NCI-H1417 (cell line): ENCODE measurements around the gene RANBP10.

ENCODE experiments used
- DNase-seq, 3 experiments: peaks; one replicate each; lab custom pipeline; 2025; lab: John Stamatoyannopoulos, UW

RANBP10 gene

GRCh38 chr16:67825906-67826305 lies 19.5 kb upstream of the RANBP10 start:
- DNase-seq, result no peak

DNA sequence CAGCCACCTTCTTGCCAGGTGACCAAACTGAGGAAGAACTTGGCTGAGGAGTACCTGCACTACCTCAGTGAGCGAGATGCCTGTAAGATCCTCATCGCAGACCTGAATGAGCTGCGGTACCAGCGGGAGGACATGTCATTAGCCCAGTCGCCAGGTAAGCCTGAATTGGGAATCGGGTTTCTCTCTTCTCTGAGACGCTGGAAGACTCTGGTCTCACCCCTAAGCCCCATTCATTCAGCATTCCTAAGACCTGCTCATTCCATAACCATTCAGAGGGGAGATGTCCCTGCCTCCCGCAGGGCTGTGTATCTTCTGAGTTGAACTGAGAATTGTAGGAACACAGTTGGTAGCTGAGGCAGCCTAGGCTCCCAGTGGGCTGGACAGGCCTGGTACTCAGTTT lies 18.8 kb upstream of the RANBP10 start:
- no peak for DNase-seq

DNA sequence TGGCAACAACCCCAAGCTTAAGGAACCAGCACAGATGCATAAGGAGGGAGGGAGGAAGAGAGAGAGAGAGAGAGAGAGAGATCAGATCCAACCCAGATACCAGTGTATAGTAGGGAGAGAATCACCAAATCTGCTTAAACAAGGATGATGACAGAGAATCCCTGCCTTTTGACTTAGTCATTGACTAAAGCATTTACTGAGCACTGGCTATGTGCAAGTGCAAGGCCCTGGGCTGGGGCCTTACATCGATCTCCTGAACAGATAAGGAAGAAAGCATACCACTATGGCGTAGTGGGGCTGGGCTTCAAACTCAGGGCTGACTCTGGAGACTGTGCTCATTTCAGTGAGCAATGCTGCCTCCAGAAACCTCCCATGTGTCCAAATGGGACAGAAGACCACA lies 16.2 kb upstream of the RANBP10 start:
- DNase-seq, result no peak

GRCh38 chr16:67820608-67821259 lies 14.4 kb upstream of the RANBP10 start:
- DNase-seq, result no peak

GRCh38 chr16:67814567-67814966 lies 8.2 kb upstream of the RANBP10 start:
- no peak for DNase-seq

DNA sequence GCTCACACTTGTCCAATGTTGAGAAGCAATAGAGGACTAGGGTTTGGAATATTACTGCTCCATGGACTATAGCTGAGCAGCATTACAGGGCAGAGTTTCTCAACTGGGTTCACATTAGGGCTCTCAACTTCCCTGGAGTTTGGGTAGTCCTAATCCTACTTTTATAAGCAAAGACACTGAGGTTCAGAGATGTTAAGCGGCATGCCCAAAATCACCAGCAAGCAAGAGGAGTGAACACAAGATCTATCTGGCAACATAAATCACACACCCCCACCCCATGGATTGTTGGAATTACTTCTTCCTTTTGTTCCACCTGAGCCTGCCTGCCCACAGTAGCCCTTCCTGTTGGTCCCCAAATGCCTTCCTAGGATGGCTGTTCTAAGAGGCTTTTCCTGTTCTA lies 5.5 kb upstream of the RANBP10 start:
- DNase-seq, result no peak

DNA sequence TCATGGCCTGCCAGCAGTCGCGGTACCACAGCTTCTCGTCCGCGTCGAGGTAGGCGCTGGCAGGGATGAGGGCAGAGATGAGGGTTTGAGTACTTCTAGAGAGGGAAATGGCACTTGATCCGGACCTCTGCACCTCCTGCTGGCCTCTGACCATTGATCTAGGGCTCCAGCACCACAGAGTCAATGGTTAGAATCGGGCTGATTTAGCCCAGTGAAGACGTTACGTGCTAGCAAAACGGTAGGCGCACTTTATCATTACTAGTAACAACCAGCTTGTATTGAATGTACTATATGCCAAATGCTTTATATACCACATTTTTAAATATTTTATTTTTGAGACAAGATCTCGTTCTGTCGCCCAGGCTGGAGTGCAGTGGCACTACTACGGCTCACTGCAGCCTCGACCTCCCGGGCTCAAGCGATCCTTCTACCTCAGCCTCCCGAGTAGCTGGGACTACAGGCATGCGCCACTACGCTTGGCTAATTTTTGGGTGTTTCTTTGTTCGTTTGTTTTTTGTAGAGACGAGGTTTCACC lies 855 bp upstream of the RANBP10 start:
- DNase-seq, result peak in 1 of 3 experiments; percentile 37

GRCh38 chr16:67805718-67806427 lies 487 bp downstream of the RANBP10 start:
- peak in 1 of 3 experiments; percentile 62 for DNase-seq

DNA sequence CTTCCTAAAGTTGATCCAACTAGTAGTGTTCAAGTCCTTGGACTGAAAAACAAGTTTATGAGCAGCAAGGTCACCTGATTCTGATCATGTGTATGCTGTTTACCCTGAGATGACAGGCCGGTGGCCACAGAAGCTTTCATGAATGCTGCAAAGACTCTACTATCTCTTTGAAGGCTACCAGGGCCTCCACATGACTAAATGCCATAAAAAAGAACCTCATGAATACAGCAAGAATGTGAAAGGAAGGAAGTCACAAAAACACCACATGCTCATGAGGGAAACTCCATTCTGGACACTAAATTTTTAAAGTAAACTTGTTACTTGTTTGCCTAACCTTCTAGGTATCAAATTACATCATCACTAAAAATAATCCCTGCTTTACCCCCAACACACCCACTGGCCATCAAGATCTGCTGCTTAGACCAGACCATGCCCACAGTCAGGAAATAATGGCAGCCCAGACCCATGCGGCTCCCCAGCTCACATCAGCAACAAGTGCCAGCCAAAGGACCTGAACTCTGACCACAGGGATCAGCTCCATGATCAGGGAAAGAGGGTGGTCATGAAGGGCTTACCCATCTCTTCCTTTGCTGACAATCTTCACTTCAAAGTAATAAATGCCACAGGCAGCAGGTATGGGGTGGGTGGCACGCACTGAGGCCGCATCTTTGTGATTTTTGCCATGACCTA lies 1.4 kb downstream of the RANBP10 start:
- no peak for DNase-seq

GRCh38 chr16:67803894-67804293 lies 2.5 kb downstream of the RANBP10 start:
- DNase-seq, result no peak

- no peak for DNase-seq
Measured at GRCh38 chr16:67801883-67802282, 4.5 kb downstream of the RANBP10 start.

GRCh38 chr16:67801241-67801640 lies 5.1 kb downstream of the RANBP10 start:
- DNase-seq, result no peak

- no peak for DNase-seq
Measured at GRCh38 chr16:67800338-67800926, 5.9 kb downstream of the RANBP10 start.

- DNase-seq, result no peak
Measured at GRCh38 chr16:67796099-67796718, 10.2 kb downstream of the RANBP10 start.

GRCh38 chr16:67790071-67790470 lies 16.3 kb downstream of the RANBP10 start:
- no peak for DNase-seq

DNA sequence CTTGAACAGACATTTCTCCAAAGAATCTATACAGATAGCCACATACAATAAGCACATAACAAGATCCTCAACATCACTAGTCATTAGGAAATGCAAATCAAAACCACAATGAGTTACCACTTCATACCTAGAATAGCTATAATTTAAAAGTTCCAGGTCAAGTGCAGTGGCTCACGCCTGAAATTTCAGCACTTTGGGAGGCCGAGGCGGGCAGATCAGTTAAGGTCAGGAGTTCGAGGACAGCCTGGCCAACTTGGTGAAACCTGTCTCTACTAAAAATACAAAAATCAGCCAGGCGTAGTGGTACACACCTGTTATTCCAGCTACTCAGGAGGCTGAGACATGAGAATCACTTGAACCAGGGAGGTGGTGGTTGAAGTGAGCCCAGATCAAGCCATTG lies 19.9 kb downstream of the RANBP10 start:
- peak in 1 of 3 experiments; percentile 9 for DNase-seq

DNA sequence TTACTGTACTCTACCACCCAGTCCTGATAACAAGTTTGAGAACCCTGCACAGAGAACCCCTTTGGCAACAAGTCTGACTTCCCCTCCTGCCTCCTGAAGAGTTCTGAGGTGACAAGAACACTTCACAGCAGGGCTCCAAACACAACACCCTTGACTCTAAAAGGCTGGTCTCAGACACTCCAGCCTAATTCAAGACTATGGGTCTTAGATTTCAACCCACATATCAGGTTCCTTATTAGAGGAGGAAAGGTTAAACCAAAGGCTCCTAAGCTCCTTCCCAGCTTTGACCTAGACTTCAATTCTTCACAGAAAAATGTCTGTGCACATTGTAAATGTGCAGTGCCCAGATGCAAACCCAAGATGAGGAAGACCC lies 23.0 kb downstream of the RANBP10 start:
- DNase-seq, result peak; percentile 21 to 72 (median 70)

DNA sequence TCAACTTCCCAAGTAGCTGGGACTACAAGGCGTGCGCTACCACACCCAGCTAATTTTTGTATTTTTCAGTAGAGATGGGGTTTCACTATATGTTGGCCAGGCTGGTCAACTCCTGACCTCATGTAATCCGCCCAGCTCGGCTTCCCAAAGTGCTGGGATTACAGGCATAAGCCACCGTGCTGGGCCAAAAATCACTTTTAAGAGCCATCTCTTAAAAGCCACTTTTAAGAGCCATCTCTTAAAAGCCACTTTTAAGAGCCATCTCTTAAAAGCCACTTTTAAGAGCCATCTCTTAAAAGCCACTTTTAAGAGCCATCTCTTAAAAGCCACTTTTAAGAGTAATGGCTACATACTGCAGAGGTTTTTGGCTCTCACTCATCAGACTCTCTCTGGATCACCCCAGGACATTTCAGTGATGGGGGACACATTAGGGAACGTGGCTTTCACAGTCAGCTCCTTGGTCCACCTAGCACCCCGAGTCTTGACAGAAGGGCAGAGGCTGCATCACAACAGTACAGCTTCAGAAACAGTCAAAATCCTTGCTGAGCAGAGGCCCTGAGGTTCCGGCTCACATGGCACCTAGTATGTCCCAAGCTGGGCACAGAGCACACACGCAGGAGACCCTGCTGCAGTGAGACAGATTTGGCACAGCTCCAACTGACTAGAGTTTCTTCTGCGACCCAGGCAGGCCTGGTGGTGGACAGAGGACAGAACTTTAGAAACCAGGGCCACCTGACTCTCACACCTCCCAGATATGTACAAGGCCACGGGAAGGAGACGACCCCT lies 23.6 kb downstream of the RANBP10 start:
- DNase-seq, result peak; percentile 32 to 72 (median 71)

DNA sequence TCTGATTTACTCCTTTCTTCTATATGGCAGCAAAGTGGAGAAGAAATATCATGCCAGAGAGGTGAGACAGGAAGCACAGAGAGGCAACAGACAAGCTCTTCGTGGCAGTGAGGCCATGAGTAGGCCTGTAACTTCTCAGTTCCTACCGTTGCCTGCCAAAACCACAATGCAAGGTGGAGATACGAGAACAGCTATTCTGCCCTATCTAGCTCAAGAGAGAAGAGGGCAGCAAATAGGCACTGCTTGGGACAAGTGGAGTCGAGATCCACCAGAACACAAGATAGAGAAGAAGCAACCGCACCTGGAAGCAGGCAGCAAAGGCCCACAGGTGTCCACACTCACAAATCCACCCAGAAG lies 24.8 kb downstream of the RANBP10 start:
- DNase-seq, result peak in 1 of 3 experiments; percentile 13

- peak in 1 of 3 experiments; percentile 24 for DNase-seq
Measured at GRCh38 chr16:67780847-67781564, 25.4 kb downstream of the RANBP10 start.
